HepG2 (cell line): ENCODE data around the gene TOM1L2. TPM values are rescaled to one million over a fixed set of nuclear protein-coding genes. Genes with fewer than 3 reads are reported as not detected.
A peak's percentile ranks its signal among the peaks of the same experiment; 100 is the strongest.

Experiments
- CC2D1A ChIP-seq: sonication (generic); formaldehyde crosslinking; IDR thresholded peaks from 2 replicates; pipeline ENCODE4 v1.8.1; 2023; ENCODE audit warnings: mild to moderate bottlenecking, missing genetic modification reagents
- E2F5 ChIP-seq: sonication (generic); formaldehyde crosslinking; conservative IDR thresholded peaks from 2 replicates; pipeline ENCODE4 v1.4.0; 2020; ENCODE audit warnings: missing genetic modification reagents
- EZH2 ChIP-seq: conservative IDR thresholded peaks from 2 replicates; pipeline ENCODE4 v1.6.1; 2012; ENCODE audit warnings: mild to moderate bottlenecking, low read depth, low read length, moderate library complexity
- FOXK1 ChIP-seq: sonication (generic); formaldehyde crosslinking; IDR thresholded peaks from 2 replicates; pipeline ENCODE4 v1.4.0; 2020; ENCODE audit warnings: low read depth, missing genetic modification reagents, borderline replicate concordance
- FOXO4 ChIP-seq: sonication (generic); formaldehyde crosslinking; conservative IDR thresholded peaks from 2 replicates; pipeline ENCODE4 v1.8.1; 2023; ENCODE audit warnings: missing genetic modification reagents
- FOXP1 ChIP-seq, 2 experiments: fragments of 450-650 bp in 1 of 2; IDR thresholded peaks; 2 replicates each; pipeline ENCODE4 v1.6.1; 2017 to 2018; ENCODE audit warnings: antibody characterized with exemption in 1 of 2
- GZF1 ChIP-seq: sonication (generic); formaldehyde crosslinking; IDR thresholded peaks from 2 replicates; pipeline ENCODE4 v1.5.1; 2020; ENCODE audit warnings: mild to moderate bottlenecking, missing genetic modification reagents
- HMG20A ChIP-seq: IDR thresholded peaks from 2 replicates; pipeline ENCODE4 v1.6.1; 2016; ENCODE audit warnings: borderline replicate concordance
- HMGA1 ChIP-seq: sonication (generic); formaldehyde crosslinking; conservative IDR thresholded peaks from 2 replicates; pipeline ENCODE4 v1.4.0; 2020; ENCODE audit warnings: missing genetic modification reagents
- MLXIP ChIP-seq: sonication (generic); formaldehyde crosslinking; IDR thresholded peaks from 2 replicates; pipeline ENCODE4 v1.9.0; 2021; ENCODE audit warnings: missing genetic modification reagents, borderline replicate concordance
- SRF ChIP-seq: IDR thresholded peaks from 2 replicates; pipeline ENCODE4 v1.6.1; 2011; ENCODE audit warnings: mild to moderate bottlenecking, low read depth, low read length, moderate library complexity
- THAP8 ChIP-seq: sonication (generic); formaldehyde crosslinking; IDR thresholded peaks from 2 replicates; pipeline ENCODE4 v1.5.1; 2020; ENCODE audit warnings: missing genetic modification reagents, mild to moderate bottlenecking, borderline replicate concordance
- TOE1 ChIP-seq: sonication (generic); formaldehyde crosslinking; IDR thresholded peaks from 2 replicates; pipeline ENCODE4 v1.4.0; 2020; ENCODE audit warnings: mild to moderate bottlenecking, missing genetic modification reagents
- ZBTB33 ChIP-seq: sonication (generic); formaldehyde crosslinking; IDR thresholded peaks from 2 replicates; pipeline ENCODE4 v1.4.0; 2020; ENCODE audit warnings: missing genetic modification reagents
- ZNF224 ChIP-seq: sonication (generic); formaldehyde crosslinking; IDR thresholded peaks from 2 replicates; pipeline ENCODE4 v1.5.0; 2020; ENCODE audit warnings: mild to moderate bottlenecking, missing genetic modification reagents
- ZNF256 ChIP-seq: sonication (generic); formaldehyde crosslinking; conservative IDR thresholded peaks from 2 replicates; pipeline ENCODE4 v1.4.0; 2020; ENCODE audit warnings: missing genetic modification reagents
- ZNF282 ChIP-seq: fragments of 450-650 bp; IDR thresholded peaks from 2 replicates; pipeline ENCODE4 v1.6.1; 2018; ENCODE audit not compliant: partially characterized antibody
- ZNF629 ChIP-seq: sonication (generic); formaldehyde crosslinking; conservative IDR thresholded peaks from 2 replicates; pipeline ENCODE4 v1.5.0; 2020; ENCODE audit warnings: missing genetic modification reagents
- polyA plus RNA-seq, 8 experiments: library from polyadenylated mRNA; depleted of rRNA in 3 of 8; stranded (reverse) in 7 of 8; unstranded in 1 of 8; fragments of >200 nt; fragmentation: Illumina TruSeq in 4 of 8; extraction: Trizol in 4 of 8; gene quantifications; 2 replicates each; pipeline versions ENCODE4 v1.2.1 to v1.2.3, GENCODE V29; 2011 to 2016; ENCODE audit warnings: low read depth in 4 of 8, missing spikeins in 1 of 8, mixed read lengths in 1 of 8; ENCODE audit not compliant: insufficient read depth in 1 of 8
- total RNA-seq, 5 experiments: library from RNA; depleted of rRNA; stranded (reverse); fragments of >200 nt; fragmentation: Illumina TruSeq; extraction: Trizol; gene quantifications; 2 replicates each; pipeline ENCODE4 v1.2.3, GENCODE V29; 2016; ENCODE audit warnings: low read depth in 1 of 5
- TF ChIP-seq, protein P1 (sequence below): sonication (generic); formaldehyde crosslinking; IDR thresholded peaks from 2 replicates; pipeline ENCODE4 v1.4.0; 2020; ENCODE audit warnings: missing genetic modification reagents

The TOM1L2 gene
- total and polyA plus RNA-seq, 2 of the 13 experiments (the other 11 are each of a cell fraction or from before 2014, with no cell fraction given), result 4.7 to 7.4 TPM

GRCh38 chr17:17812211-17813054 is 159.8 kb downstream of the TOM1L2 start (continued):
- TF ChIP-seq ZBTB33 (CRISPR knock-in tag) (peak; percentile 93), FOXK1 (CRISPR knock-in tag) (no peak), ZNF629 (CRISPR knock-in tag) (peak; percentile 75), ZNF224 (CRISPR knock-in tag) (peak; percentile 57; the same call in 1 of the 2 replicates), EZH2 (no peak), E2F5 (no peak), FOXO4 (CRISPR knock-in tag) (no peak), MLXIP (no peak), ZNF256 (CRISPR knock-in tag) (0 out of 2 replicates have a peak, but pooled peaks have one; percentile 53), TOE1 (no peak), SRF (no peak), ZNF282 (no peak), THAP8 (CRISPR knock-in tag) (no peak), FOXP1 (IDR thresholded peaks at IDR 0.05) (no peak), FOXP1 (CRISPR knock-in tag; IDR thresholded peaks at IDR 0.05) (no peak), HMG20A (CRISPR knock-in tag) (no peak), HMGA1 (CRISPR knock-in tag) (no peak), CC2D1A (CRISPR knock-in tag) (no peak), GZF1 (no peak)
- TF ChIP-seq, protein P1, sequence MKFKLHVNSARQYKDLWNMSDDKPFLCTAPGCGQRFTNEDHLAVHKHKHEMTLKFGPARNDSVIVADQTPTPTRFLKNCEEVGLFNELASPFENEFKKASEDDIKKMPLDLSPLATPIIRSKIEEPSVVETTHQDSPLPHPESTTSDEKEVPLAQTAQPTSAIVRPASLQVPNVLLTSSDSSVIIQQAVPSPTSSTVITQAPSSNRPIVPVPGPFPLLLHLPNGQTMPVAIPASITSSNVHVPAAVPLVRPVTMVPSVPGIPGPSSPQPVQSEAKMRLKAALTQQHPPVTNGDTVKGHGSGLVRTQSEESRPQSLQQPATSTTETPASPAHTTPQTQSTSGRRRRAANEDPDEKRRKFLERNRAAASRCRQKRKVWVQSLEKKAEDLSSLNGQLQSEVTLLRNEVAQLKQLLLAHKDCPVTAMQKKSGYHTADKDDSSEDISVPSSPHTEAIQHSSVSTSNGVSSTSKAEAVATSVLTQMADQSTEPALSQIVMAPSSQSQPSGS (CRISPR knock-in tag), result 0 out of 2 replicates have a peak, but pooled peaks have one; percentile 23
